ENCODE measurements around the gene NTN1.

NTN1 gene

DNA sequence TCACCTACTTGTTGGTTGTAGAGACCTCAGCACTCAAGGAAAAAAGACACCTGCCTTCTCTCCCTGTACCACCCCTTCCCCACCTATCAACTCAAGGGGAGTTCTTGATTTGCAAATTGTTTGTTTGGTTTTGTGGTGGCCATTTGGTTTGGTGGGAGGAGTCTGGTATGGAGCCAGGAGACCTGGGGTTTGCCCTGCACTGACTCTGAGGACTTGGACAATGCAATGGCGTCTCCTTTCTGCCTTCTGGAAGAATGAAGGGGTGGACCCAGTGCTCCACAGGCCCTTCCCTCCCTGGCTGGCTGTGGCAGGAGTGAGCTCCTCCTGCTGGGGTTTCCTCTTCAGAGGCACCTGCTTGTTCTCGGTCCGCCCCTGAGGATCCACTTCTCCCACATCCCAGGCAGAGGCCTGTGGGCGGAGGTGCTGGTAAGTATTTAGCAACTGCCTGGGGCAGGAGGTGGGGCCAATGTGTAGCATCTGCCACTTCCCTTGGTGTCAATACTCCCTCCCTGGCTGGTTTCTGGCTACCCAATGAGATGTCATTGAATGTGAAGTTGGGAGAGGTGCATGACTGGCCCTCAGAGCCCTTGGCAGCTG, 164.5 kb downstream of the NTN1 start:
- DNase-seq (ENCODE audit: insufficient read length, low spot score) (no peak), FAIRE-seq (no peak)

DNA sequence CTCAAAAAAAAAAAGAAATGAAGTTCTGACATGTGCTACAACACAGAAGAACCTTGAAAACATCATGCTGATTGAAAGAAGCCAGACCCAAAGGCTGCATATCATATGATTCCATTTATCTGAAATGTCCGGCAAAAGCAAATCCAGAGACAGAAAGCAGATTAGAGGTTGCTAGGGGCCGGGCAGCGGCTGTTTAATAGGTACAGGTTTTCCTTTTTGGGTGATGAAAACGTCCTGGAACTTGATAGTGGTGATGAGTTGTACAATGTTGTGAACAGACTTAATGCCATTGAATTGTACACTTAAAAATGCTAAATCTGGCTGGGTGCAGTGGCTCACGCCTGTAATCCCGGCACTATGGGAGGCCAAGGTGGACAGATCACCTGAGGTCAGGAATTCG, 166.5 kb downstream of the NTN1 start:
- FAIRE-seq (no peak), DNase-seq (ENCODE audit: insufficient read length, low spot score) (no peak)

DNA sequence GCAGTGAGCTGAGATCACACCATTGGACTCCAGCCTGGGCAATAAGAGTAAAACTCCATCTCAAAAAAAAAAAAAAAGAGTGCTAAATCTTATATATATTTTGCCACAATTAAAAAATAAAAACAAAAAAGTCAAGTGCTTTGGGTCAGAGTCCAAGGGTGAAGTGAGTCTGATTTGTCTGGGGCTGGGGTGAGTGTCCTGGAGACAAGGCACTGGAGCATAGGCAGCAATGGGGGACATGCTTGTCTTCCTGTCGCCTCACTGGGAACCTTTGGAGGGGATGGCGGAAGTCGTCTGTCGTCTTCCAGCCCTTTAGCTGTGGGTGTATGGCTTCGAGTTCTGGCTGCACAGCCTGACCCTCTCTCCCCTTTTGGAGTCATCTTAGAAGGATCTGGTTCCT, 167.1 kb downstream of the NTN1 start:
- FAIRE-seq (no peak), DNase-seq (ENCODE audit: insufficient read length, low spot score) (no peak)

DNA sequence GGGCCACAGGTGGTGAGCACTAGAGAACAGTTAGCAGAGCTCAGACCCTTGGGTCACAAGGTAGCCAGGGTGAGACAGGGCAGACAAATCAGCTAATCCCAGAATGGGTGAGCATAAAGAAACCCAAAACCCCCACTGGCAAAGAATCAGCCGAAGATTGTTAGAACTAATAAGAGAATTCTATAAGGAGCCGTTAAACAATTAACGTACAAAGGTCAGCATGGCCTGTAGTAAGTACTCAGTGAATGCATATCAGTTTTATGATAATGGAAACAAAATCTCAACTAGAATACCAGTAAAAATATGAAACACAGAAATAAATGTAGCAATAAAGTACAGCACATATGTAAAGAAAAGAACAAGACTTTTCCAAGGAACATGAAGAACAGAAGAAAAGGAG, 168.6 kb downstream of the NTN1 start:
- FAIRE-seq = no peak
- no peak for DNase-seq (ENCODE audit: insufficient read length, low spot score)

DNA sequence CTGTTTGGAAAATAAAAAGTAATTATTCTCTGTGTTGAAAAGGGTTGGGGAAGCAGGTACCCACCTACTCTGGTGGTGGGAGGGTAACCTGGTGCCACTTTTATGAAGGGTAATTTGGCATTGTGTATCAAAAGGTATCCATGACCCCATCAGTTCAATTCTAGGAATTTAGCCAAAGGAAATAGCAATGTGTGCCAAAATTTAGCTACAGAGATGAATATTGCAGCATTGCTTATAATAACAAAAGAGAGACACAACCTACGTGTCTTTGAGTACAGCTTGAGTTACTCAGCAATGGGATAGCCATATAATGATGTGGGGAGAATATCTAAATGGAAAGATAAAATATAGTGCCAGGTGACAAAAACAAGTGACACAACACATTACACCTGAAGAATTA, 170.7 kb downstream of the NTN1 start:
- FAIRE-seq (no peak), DNase-seq (ENCODE audit: insufficient read length, low spot score) (no peak)

DNA sequence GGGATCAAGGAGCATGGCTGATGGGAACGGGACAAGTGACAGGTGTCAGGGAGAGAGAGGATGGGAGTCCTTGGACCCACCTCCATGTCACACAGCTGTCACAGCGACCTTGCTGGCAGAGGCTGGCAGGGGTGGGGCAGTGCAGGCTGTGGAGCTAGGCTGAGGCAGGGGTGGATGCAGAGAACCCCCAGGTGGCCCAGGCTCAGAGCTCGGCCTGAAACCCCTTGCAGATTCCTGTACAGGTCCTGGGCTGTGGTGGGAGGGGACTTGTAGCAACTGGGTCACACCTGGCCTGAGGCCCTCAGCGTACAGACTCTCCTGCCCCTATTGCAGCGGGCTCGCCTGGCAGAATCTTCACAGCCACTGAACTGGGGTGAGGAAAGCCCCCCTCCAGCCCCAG, 174.1 kb downstream of the NTN1 start:
- FAIRE-seq (no peak), DNase-seq (ENCODE audit: insufficient read length, low spot score) (no peak)

DNA sequence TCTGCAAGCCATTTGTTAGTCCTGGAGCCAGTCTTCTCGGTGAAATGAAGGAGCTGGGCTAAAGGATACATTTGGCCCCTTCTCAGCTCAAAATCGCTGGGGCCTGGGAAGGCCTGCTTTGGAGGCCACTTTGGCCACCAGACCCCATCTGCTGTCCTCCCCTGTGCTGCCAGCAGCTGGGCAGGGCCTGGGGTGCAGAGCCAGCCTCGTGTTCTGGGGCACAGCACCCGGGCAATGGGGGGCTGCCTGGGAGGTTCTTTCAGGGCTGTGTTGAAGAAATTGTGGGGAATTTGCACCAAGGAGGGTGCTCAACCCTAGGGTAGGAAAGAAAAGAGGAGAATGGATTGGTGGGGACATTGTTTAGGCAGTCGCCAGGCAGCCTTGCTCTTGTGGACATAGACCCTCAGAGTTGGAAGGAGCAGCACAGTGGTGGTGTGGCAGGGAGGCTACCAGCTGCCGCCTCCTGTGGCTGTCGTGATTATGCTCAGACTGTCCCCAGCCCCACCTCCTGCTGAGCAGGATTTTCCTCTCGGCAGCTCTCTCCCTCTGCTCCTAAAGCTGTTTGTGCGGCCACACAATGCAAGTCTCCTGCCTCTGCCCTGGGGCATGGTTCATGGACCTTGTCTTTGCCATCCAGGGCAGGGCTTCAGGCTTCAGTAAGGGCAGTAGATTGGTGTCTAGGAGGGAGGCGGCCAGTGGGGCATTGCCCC, 174.8 kb downstream of the NTN1 start:
- FAIRE-seq (no peak), DNase-seq (ENCODE audit: insufficient read length, low spot score) (no peak)

DNA sequence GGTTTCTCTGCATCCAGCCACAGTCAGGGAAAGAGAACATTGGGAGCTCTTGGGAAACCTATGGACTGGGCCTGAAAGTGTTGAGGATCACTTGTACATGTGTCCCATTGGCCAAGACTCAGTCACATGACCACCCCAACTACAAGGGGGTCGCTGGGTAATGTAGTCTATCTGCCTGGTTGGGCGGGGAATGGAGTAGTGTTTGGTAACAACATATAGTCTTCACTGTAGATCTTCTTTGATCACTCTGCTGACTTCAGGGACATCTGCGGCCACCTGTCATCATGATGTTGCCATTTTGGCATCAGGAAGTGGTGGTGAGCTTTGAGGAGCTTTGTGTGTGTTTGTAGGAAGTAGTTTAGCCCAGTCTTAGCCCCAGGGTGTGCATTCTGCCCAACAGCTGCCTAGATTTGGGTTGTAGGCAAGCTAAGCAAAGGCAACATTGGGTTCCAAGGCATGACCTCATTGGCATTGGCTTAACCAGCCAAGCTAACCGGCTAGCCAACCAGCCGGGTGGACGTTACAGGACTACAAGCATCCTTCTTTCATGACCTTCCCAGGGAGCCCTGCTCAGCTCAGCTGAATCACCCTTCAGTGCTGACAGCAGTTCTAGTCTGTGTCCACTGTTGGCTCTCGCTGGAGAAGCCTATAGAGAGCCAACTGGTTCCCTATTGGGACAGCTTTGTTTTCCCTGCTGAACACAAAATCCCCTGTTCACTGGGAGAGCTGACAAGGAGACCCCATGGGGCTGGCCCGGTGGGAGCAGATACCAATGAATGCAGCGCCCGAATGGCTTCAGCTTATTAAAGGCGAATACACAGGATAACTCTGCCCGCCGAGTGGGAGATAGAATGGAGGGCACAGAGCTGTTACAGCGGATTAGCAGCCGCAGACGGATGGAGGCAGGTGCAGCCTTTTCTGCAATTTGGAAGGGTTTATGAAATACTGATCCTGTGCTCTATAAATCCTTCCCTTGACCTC, 178.6 kb downstream of the NTN1 start:
- peak; percentile 82 for FAIRE-seq

DNA sequence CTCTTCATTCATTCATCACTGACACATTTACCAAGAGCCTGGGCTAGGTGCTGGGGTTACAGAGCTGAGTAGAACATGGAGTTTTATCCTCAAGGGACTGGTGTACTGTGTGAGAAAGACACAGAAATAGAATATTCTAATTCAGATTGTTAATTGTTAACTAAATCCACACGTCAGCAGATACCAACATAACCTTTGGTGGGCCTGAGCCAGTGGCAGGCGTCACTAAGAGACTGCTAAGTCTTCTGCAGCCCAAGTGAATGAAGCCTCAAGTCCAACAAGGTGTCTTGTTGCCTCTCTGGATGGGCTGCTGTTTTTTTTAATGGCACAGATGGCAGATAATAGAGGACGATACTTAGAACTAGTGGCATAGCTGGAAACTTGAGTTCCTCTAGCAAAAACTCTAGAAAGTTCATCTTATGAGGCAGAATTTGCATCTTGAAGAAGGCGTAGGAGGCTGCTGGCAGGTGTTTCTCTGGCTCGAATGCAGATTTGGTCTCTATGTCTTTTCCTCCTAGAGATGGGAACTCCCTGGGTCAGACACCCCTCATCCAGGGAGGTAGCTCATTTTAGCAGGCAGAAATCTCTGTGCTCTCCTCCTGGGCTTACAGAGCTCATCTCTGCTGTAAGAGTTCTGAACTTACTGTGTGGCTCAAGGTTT, 179.5 kb downstream of the NTN1 start:
- FAIRE-seq (peak; percentile 91), DNase-seq (ENCODE audit: insufficient read length, low spot score) (peak; percentile 71)

More for the DNA sequence above, 178.6 kb downstream of the NTN1 start:
- DNase-seq (ENCODE audit: insufficient read length, low spot score) = no peak

DNA sequence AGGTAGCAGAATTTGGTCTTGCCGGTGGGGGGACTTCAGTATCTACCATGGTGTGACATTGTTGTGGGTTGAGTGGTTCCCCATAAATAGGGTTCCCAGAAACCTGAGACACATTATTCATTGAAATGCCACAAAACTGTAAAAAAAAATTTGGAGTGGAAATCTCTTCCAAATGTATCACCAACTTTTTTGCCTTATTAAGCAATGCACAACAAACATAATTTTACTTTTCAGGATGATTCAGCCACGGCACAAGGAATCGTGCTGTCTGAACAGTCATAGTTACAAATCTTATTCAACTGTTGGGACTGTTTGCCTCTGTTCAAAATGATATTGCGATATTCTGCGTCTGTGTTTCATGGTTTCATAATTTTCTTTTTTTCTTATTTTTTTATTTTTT, 181.2 kb downstream of the NTN1 start:
- FAIRE-seq (no peak), DNase-seq (ENCODE audit: insufficient read length, low spot score) (no peak)

DNA sequence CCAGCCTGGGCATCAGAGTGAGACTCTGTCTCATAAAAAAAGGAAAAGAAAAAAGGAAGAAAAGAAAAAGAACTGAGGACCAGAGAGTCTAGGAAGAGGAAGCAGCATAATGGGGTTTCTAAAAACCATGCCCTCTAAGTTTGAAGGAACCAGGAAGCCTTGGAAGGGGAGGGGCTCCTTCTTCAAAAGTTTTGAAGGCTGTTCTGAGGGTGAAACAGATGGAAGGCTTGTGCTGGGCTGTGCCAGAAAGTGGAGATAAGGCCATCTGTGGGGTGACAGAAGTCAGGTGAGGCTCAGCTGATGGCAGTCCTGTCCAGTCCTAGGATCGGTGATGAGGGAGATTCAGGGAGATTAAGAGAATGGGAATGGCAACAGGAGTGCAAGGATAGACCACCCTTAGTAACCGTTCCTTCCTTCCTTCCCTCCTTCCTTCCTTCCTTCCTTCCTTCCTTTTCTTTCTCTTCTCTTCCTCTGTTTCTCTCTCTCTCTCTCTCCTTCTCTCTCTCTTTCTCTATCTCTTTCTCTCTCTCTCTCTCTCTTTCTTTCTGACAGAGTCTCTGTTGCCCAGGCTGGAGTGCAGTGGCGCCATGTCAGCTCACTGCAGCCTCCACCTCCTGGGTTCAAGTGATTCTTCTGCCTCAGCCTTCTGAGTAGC, 182.6 kb downstream of the NTN1 start:
- DNase-seq (ENCODE audit: insufficient read length, low spot score) (no peak), FAIRE-seq (peak; percentile 42)

DNA sequence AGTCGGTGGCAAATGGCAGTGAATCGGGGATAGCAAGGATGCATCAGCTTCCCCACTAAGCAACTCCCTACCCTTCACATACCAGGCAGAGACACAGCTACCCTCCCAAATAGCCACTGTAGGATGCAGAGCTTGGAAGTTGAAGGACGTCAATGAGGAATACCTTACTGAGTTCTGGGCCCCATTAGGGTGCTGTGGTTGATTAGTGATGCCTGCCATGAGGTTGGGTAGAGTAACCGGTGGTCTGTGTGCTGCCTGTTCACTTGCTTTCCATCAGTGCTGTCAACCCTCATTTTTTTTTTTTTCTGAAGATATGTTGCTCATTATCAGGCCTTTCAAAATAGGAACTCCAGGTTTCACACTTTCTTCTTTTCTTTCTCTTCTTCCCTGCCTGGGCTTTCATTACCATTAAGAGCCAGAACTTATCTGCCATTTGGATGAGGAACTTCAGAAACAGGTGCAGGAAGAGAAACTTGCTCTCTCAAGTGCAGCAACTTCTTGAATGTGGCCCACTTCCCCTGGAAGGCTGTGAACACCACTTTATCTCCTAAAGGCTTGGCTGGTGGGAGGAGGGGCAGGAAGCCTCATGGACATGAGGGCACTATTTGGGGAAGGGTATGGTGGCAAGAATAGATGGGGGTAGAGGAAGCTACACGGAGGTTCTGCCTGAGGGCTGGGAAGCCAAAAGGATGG, 183.5 kb downstream of the NTN1 start:
- FAIRE-seq = peak; percentile 82
- DNase-seq (ENCODE audit: insufficient read length, low spot score) = no peak

DNA sequence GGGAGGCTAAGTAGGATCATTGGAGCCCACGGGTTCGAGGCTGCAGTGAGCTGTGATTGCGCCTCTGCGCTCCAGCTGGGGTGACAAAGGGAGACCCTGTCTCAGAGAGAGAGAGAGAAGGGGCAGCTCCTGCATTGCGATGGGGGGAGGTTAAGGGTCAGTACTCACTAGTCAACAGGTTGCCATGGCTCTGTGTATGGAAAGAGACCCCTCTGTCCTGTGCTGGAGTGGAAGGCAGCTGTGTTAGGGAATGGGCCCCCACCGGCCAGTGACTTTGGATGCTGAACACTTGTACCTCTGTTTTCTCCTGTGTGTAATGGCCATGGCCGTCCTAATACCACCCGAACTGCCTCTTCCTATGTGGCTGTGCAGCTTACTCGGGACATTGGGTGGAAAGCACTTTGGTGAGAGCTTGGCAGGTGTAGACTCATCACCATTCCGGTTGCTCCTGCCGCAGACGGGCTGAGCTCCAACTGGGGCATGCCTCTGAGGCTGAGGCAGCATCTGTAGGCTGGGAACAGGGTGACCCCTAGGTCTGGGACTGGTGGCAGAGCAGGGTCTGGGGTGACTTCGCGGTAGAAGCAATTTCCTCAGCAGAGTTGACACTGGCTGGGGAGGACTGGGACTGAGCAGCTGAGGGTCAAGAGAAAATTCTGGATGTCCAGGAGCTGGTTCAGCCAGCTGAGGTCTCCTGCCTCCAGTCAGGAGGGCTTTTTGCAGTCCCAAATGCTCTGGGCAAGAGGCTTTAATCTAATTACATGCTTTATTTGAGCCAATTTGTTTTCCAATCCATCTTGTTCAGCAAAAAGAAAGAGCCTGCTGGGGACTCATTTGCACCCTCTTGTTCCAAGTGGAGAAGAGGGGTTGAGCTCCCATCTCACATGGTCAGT, 184.5 kb downstream of the NTN1 start:
- FAIRE-seq (no peak), DNase-seq (ENCODE audit: insufficient read length, low spot score) (no peak)

DNA sequence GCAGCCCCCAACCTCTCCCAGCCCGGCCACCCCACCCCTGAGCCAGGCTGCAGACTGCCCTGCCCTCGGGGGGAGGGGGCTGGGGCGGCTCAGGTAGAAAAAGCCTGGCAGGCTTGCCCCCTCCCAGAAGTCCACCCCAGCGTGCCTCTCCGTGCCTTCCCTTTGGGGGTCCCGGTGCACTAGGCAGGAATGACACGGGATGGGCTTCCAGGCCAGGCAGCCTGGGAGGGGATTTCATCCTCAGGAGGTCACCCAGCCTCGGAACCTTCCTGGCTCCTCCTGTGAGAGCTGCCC, 185.0 kb downstream of the NTN1 start:
- FAIRE-seq (no peak), DNase-seq (ENCODE audit: insufficient read length, low spot score) (no peak)

DNA sequence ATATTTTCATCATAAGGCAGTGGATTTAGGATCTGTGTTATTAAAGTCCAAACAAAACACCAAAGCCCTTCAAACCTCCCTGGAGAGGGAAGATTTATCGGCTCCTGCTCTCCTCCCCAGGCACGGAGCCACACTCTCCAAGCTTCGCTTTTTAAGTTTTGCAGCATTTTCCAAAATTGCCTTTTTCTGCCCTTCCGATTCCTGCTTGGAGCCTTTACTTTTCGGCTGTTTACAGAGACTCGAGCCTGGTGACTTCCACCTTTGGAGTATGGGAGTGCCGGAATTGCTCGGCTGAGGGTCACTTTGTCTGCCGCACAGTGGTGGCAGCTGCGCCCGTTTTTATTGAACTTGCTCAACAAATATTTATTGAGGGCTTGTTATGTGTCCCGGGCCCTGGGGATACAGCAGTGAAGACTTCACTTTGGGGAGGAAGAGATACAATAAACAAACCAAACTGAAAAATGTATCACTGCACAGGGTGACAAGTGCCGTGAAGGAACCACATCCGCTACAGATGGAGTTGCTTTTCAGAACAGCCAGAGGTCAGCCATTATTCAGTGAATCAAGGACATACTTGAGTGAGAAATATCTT, 185.5 kb downstream of the NTN1 start:
- DNase-seq (ENCODE audit: insufficient read length, low spot score) (no peak), FAIRE-seq (no peak)

DNA sequence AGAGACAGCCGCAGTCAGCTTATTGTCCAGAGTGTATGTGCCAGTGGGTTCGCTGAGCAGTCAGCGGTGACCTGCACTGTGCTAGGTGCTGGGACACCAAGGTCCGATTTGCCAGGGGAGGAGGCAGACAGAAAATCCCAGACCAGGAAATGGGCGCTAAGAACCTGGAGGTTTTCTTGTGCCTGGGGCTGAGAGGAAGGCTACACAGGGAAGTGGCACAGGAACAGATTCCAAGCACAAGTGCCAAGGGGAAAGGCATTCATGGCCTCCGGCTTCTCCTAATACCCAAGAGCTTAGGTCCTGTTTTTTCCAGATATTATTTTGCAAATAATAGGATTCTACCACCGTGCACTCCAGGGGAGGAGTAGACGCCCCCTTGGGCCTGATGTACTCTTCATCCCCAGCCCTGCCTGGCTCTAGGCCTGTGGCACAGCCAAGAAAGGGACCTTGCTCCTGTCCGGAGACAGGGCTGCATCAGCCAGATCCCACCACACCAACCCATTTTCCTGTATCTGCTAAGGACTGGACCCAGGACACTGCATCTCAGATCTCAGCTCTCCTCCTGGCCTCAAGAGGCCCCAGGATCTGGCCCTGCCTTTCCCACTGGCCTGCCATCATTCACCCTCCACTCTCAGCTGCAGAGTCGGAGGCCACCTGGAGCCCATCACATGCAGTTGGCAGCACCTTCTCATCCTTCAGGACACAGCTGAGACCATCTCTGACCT, 187.2 kb downstream of the NTN1 start:
- DNase-seq (ENCODE audit: insufficient read length, low spot score) = no peak
- no peak for FAIRE-seq

DNA sequence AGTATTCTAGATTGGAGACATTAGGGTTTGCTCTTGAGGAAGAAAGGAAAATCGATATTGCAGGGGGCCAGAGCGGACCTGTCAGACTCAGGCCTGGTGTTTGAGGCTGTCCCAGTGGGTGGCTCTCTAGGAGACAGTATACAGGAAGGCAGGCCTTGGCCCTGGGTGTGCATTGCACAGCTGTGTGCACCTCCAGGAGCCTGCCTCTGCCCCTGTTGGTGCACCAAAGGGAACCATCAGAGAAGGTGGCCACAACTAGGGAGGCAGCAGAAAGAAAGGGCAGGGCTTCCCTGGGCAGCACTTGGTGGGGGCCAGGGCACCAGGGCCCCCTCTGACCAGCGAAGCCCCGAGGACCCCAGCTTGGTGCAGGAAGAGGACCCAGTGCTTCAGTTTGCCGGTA, 188.0 kb downstream of the NTN1 start:
- DNase-seq (ENCODE audit: insufficient read length, low spot score) (no peak), FAIRE-seq (no peak)

DNA sequence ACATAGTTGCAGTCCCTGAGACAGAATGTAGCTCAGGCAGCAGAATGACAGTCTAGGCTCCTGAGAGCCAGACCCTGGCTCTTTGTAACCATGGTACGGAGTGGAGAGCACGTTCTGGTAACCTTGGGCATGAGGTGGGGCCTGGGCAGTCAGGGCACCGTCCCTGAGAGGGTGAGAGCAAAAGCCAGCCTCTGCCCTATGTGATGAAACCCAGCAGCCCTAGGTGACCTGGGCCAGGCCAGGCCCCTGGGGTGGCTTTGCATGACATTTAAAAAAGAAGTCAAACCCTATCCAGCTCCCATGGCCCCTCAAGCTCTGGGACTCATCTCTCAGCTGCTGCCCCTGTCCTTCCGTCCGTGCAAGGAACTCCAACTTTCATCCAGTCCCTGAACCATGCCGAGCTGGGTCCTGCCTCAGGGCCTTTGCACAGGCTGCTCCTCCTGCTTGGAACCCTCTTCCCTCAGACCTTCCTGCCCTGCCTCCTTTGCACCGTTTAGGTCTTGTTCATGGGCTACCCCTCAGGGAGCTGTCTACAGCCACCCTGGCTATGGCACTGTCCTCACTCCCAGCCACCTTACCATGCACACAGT, 188.6 kb downstream of the NTN1 start:
- DNase-seq (ENCODE audit: insufficient read length, low spot score) = no peak
- FAIRE-seq = no peak
